Measurements from ENCODE around the gene FAM78B. TPM values are rescaled to one million over a fixed set of nuclear protein-coding genes. Genes with fewer than 3 reads are reported as not detected.

The FAM78B gene
- total and polyA plus RNA-seq, 10 of the 15 experiments (the other 5 are each of a cell fraction or from before 2014, with no cell fraction given) = 0.10 to 4.9 (median 1.6) TPM

DNA sequence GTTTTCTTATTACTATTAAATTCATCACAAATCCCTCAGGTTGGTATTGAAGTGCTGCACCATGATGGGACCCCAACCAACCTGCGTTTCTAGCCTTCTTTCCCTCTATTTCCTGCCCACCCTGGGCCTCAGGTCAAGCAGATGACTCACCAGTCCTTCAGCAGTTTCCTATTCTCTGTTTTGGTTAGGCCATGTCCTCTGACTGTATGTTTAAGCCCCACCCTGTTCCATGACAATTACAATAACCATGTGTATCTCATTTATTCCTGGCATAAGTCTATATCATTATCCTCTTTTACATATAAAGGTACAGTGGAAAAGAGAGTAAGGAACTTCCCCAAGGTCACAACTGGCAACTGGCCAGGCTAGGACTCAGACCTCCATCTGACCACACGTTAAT, 5.3 kb upstream of the FAM78B start:
- ChIA-PET POLR2A (no interaction called here), SMC1A (ENCODE audit: uncharacterized antibody, unreplicated experiment) (interaction anchor here (0.8 to 1.8 kb wide), 3 partner anchors 87 to 260 kb away, joined by 3 to 4 read pairs (median 4); no protein-coding TSS in a partner anchor), CTCF (interaction anchor here (3.1 kb wide), 1 partner anchor 81 kb away, joined by 13 read pairs; no protein-coding TSS in a partner anchor), RAD21 (ENCODE audit: unreplicated experiment) (interaction anchor here (2.2 kb wide), 1 partner anchor 7 kb away, joined by 7 read pairs; no protein-coding TSS in a partner anchor)
- ATAC-seq (no peak), FAIRE-seq (no peak), DNase-seq (ENCODE audit: low read depth, low spot score) (no peak)
- Histone ChIP-seq H3K4me3 (no peak overlapping the region), H3K27me3 (replicated peaks in 1 of 2; ENCODE audit: control insufficient read depth in 2 of 2, insufficient read depth in 2 of 2, low read length in 1 of 2) (no peaks in the 10 kb centered on the region), H3K9ac (ENCODE audit: control insufficient read depth, insufficient read depth, low read length) (no peak overlapping the region), H3K4me1 (ENCODE audit: control insufficient read depth, insufficient read depth, low read length) (peaks cover 39% of the 10 kb centered on the region), H3K9me3 (replicated peaks; ENCODE audit: control insufficient read depth, insufficient read depth, low read length) (no peaks in the 10 kb centered on the region; the same call in 2 of the 3 replicates), H3K27ac (ENCODE audit: control insufficient read depth, insufficient read depth) (no peak overlapping the region), H3K4me2 (ENCODE audit: control insufficient read depth, insufficient read depth) (no peak overlapping the region), H3K79me2 (ENCODE audit: control insufficient read depth, insufficient read depth, low read length) (no peaks in the 10 kb centered on the region), H3K36me3 (ENCODE audit: control insufficient read depth in 2 of 2, insufficient read depth in 2 of 2, low read length in 1 of 2) (no peaks in the 10 kb centered on the region), H4K20me1 (ENCODE audit: control insufficient read depth, insufficient read depth) (no peaks in the 10 kb centered on the region), H2AFZ (ENCODE audit: control insufficient read depth, low read depth, low read length) (no peak overlapping the region)
- 0% methylated on average over 2 of the region's 2 CpGs for WGBS (ENCODE audit: insufficient coverage, insufficient replicate concordance, low lambda C conversion rate, missing lambda C conversion rate)
- no TSS peak for BruUV-seq (replicated peaks)
- TF ChIP-seq PAX5 (IDR thresholded peaks at IDR 0.05; ENCODE audit: borderline replicate concordance, low read depth, low read length) = no peak
- no peak for TF ChIP-seq JUNB (IDR thresholded peaks at IDR 0.05)
- no peak for TF ChIP-seq MEF2A (IDR thresholded peaks at IDR 0.05; ENCODE audit: insufficient read depth, low read depth, low read length)
- no peak for TF ChIP-seq IRF4 (IDR thresholded peaks at IDR 0.05; ENCODE audit: low read depth, low read length)
- TF ChIP-seq FOXM1 (IDR thresholded peaks at IDR 0.05; ENCODE audit: low read depth, low read length) = no peak
- no peak for TF ChIP-seq NBN (IDR thresholded peaks at IDR 0.05)
- TF ChIP-seq WRNIP1 (IDR thresholded peaks at IDR 0.05; ENCODE audit: borderline replicate concordance, low read depth, low read length) = no peak
- no peak for TF ChIP-seq BACH1 (IDR thresholded peaks at IDR 0.05; ENCODE audit: borderline replicate concordance)
- TF ChIP-seq RB1 (IDR thresholded peaks at IDR 0.05; ENCODE audit: borderline replicate concordance) = no peak
- no peak for TF ChIP-seq POLR2AphosphoS2 (IDR thresholded peaks at IDR 0.05; ENCODE audit: low read depth, low read length)
- TF ChIP-seq, protein P1, sequence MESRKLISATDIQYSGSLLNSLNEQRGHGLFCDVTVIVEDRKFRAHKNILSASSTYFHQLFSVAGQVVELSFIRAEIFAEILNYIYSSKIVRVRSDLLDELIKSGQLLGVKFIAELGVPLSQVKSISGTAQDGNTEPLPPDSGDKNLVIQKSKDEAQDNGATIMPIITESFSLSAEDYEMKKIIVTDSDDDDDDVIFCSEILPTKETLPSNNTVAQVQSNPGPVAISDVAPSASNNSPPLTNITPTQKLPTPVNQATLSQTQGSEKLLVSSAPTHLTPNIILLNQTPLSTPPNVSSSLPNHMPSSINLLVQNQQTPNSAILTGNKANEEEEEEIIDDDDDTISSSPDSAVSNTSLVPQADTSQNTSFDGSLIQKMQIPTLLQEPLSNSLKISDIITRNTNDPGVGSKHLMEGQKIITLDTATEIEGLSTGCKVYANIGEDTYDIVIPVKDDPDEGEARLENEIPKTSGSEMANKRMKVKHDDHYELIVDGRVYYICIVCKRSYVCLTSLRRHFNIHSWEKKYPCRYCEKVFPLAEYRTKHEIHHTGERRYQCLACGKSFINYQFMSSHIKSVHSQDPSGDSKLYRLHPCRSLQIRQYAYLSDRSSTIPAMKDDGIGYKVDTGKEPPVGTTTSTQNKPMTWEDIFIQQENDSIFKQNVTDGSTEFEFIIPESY (IDR thresholded peaks at IDR 0.05) = no peak
- TF ChIP-seq HDGF (IDR thresholded peaks at IDR 0.05) = no peak
- TF ChIP-seq RUNX3 (IDR thresholded peaks at IDR 0.05; ENCODE audit: low read length) = no peak
- TF ChIP-seq, protein P2, sequence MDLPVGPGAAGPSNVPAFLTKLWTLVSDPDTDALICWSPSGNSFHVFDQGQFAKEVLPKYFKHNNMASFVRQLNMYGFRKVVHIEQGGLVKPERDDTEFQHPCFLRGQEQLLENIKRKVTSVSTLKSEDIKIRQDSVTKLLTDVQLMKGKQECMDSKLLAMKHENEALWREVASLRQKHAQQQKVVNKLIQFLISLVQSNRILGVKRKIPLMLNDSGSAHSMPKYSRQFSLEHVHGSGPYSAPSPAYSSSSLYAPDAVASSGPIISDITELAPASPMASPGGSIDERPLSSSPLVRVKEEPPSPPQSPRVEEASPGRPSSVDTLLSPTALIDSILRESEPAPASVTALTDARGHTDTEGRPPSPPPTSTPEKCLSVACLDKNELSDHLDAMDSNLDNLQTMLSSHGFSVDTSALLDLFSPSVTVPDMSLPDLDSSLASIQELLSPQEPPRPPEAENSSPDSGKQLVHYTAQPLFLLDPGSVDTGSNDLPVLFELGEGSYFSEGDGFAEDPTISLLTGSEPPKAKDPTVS (IDR thresholded peaks at IDR 0.05; ENCODE audit: low read depth, low read length) = no peak
- intact Hi-C loops (cut with micrococcal nuclease; ENCODE audit: unreplicated experiment) = no loop called here
- in situ Hi-C loops (cut with MboI) = no loop called here

All from GM12878 (cell line).